Stimulated activated CD4-positive, alpha-beta T cell treated with anti-CD3 and anti-CD28 coated beads, TNF-alpha, amount 100 ng/mL, for 24 hours (primary cell): Measurements from ENCODE around the gene TMEM130.
A peak's percentile ranks its signal among the peaks of the same experiment; 100 is the strongest.

Source experiments
- DNase-seq, 3 experiments: peaks; one replicate each; pipeline ENCODE4 v3.0.0-alpha.2; 2020; ENCODE audit warnings: low read depth in 3 of 3

Gene TMEM130

DNA sequence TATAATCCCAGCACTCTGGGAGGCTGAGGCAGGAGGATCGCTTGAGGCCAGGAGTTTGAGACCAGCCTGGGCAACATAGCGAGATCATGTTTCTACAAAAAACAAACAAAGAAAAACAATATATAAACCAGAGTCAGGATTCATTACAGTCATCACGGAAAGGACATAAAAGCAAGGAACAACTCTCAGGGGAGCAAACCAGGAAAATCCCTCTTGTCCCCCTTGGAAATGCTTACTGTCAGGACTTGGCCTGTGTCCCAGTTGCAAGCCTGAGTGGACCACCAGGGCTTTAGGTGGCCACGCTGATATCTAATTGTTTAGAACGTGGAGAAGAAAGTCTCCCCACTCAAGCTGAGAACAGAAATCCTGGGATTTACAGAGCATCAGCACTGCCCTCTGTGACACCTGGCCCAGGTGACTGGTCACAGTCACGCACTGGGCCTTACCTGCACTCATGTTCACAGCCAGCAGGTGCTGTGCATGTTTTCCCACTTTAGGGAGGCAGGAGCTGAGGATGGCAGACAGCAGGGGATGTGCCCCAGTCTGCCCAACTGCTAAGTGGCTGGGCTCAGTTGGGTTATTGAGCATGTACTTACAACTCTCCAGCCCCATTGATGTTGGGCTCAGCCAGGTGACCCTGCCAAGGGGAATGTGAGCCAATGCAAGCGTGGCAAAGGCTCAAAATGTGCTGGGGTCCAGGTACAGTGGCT is 60.9 kb downstream of the TMEM130 start:
- DNase-seq = no peak

DNA sequence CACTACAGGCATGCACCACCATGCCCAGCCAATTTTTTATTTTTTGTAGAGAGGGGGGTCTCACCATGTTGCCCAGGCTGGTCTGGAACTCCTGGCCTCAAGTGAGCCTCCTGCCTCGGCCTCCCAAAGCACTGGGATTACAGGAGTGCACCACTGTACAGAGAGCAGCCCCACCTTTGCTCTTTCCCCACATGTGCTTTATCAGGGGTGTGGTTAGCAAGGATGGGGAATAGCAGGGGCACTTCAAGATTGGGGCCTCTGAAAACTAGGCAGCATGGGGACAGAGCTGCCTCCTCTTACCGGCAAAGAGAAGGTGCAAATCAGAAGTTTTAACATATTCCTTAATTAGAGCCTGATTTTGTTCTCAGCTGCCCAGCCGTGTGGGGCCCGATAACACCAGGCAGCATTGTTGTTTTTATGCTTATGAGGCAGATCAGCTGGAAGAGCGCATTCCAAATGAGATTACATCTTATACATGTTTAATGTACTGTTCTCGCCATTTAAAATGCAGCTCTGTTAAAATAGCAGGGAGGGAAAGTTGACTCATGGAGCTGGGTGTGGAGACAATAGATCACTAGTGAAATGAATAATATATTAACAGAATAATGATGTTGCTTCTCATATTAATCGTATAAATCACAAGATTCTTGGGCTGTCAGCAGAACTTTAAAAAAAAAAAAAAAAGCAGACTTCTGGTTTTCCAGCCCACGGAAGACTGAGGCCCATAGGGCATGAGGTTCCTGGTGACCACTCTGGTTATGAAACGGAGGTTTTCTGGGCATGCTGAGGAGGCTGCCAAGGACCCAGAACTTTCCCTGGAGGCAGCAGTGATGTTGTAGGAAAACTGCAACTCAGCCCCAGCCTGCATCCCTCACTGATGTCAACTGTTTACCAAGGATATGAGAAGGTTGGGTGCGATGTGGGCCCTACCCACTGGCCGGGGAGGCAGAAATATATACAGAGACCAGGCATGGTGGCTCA is 62.5 kb downstream of the TMEM130 start:
- DNase-seq = no peak

DNA sequence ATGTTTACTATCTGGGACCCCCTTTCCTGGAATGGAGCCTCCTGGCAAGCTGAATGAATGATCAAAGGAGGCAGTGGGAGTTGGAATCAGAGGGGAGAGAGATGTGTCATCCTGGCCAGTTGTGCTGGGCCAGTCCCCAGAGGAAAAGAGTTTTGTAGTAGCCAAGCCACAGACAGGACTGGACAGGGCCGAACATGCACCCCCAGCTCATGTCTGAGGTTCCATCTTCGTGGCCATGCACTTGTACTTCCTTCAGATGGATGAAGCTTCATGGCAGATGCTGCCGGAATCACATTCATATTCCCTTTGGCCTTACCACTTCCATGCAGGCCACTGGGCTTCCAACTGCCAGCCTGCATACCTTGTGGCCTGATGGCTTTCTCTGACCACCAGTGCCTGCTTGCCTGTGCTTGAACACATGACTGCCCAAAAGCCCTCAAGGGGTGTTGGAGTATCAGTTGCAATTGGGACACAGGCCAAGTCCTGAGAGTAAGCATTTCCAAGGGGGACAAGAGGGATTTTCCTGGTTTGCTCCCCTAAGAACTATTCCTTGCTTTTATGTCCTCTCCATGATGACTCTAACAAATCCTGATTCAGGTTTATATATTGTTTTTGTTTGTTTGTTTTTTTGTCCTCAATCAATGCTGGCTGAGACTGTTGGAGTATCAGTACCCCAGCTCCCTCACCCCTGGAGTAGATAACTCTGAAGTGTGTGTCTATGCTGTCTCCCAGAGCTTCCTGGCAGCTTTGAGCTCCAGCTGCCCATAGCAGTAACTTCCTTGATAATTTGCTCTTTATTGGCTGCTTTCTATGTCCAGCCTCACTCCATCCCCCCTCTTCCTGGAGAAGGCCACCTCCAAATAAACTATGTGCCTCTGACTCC is 63.6 kb downstream of the TMEM130 start:
- DNase-seq = no peak

DNA sequence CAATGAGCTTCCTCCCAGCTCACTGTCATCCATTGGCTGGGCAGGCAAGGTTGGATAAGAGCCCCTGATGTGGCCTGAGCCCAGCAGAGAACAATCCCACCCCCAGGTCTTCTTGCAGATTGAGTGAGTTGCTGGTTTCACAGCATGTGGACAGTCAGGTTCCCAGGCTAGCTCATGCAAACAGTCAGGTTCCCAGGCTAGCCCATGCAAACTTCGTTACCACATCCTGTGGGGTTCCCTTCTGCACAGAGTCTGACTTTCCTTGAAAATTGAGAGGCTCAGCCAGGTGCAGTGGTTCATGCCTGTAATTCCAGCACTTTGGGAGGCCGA is 67.1 kb downstream of the TMEM130 start:
- no peak for DNase-seq

DNA sequence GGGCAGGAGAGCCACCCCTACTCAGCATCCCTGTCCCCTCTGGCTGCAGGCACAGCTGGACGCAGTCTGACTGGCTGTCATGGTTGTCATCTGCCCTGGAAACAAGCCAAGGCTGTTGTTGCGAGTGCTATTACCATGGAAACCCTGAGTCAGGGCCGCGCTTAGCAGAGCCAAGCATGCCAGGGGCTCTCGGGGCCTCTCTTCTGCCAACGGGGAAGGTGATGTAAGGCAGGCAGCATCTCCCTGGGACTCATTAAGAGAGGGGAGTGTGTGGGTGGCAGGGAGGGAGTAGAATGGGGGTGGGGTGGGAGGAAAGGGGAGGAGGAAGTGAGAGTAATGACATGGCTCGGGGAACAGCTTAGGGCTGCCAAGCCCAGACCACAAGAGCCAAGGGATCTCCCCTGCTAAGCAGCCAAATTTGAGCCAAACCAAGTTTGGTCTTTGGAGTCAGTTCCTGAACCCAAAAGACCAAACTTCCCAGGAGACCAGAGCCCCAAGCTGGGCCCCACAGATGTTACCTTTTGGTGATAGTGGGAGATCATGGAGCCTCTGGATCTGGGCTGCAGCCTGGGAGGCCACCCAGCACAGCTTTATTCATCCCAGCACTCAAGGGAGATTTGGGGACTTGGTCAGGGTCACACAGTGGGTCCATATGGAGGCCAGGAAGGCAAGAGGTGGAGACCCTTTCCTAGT is 67.6 kb downstream of the TMEM130 start:
- peak in 1 of 3 experiments; percentile 35 for DNase-seq

DNA sequence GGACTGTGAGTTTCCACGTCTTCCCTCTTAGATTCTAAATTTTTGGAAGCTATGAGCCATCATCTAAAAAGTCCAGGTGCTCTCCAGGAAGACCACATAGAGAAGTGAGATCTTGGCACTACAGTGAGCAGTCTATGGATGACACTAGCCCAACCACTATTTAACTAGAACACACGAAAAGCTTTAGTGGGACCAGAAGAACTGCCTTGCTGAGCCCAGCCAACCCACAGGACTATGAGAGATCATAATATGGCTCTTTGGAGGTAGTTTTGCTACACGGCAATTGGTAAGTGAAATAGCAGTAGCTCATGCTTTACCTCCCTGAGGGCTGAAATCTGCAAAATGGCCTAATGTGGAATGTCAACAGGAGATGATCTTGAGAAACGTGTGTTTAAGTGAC is 68.8 kb downstream of the TMEM130 start:
- DNase-seq = no peak

DNA sequence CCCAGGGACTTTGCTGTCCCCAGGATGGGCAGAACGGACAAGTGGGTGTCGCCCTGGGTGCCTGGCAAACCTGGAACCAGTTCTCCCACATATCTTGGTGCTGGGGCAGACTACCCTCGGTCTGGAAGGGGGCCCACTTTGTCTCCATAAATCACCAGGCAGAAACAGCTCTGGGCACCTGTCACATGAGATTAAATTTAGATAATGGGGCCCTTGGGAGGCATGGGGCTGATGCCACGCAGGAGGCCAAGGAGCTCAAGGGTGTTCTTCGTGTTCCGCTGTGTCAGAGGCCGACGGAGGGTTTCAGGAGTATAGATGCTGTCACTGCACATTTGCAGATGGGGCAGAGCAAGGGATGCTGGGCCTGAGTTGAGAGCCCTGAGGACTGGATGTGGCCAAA is 72.7 kb downstream of the TMEM130 start:
- no peak for DNase-seq
